Measurements from ENCODE around the gene FOXO6.

The FOXO6 gene

DNA sequence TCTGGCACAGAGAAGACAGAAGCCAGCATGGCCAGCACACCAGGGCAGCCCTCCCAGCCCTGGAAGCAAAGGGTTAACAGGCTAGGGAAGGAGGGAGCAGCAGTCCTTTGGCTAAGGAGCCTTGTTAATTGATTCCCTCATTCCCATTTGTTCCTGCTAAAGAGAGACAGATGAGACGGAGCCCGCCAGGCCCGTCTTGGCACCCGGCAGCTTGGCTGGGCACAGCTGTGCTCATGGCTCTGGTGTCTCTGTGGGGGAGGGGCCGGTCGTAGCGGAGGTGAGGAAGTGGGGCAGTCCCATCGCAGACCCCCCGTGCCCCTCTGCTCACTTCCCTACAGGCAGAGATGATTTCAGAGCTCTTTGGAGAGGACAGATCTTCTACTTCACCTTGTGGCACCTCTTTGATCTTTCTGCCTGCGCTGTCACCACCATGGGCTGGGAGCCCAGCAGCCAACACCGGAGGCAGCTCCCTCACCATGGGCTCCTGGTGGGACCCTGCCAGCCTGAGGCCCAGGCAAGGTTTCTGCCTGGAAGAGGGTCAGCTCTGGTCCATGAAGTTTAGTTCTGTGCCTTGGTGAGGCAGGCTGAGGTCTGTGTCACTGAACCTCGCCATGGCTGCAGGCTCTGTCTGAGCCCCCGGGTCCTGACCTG is 38.0 kb downstream of the FOXO6 start:
- ATAC-seq: no peak; the same call in 2 of the 3 replicates
- TF ChIP-seq, protein P1, sequence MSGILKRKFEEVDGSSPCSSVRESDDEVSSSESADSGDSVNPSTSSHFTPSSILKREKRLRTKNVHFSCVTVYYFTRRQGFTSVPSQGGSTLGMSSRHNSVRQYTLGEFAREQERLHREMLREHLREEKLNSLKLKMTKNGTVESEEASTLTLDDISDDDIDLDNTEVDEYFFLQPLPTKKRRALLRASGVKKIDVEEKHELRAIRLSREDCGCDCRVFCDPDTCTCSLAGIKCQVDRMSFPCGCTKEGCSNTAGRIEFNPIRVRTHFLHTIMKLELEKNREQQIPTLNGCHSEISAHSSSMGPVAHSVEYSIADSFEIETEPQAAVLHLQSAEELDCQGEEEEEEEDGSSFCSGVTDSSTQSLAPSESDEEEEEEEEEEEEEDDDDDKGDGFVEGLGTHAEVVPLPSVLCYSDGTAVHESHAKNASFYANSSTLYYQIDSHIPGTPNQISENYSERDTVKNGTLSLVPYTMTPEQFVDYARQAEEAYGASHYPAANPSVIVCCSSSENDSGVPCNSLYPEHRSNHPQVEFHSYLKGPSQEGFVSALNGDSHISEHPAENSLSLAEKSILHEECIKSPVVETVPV (CRISPR knock-in tag; IDR thresholded peaks at IDR 0.05): no peak
- TF ChIP-seq, protein P2, sequence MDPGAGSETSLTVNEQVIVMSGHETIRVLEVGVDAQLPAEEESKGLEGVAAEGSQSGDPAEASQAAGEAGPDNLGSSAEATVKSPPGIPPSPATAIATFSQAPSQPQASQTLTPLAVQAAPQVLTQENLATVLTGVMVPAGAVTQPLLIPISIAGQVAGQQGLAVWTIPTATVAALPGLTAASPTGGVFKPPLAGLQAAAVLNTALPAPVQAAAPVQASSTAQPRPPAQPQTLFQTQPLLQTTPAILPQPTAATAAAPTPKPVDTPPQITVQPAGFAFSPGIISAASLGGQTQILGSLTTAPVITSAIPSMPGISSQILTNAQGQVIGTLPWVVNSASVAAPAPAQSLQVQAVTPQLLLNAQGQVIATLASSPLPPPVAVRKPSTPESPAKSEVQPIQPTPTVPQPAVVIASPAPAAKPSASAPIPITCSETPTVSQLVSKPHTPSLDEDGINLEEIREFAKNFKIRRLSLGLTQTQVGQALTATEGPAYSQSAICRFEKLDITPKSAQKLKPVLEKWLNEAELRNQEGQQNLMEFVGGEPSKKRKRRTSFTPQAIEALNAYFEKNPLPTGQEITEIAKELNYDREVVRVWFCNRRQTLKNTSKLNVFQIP (CRISPR knock-in tag; IDR thresholded peaks at IDR 0.05; ENCODE audit: borderline replicate concordance, low read depth): no peak
- no peak for TF ChIP-seq SNAI2 (CRISPR knock-in tag; IDR thresholded peaks at IDR 0.05)
- no peak for TF ChIP-seq ZFP30 (CRISPR knock-in tag; IDR thresholded peaks at IDR 0.05)
- no peak for TF ChIP-seq ZC3H10 (CRISPR knock-in tag; IDR thresholded peaks at IDR 0.05)
- no peak for TF ChIP-seq PPARA (CRISPR knock-in tag; IDR thresholded peaks at IDR 0.05; ENCODE audit: borderline replicate concordance)
- no peak for TF ChIP-seq OSR1 (CRISPR knock-in tag; IDR thresholded peaks at IDR 0.05)
- TF ChIP-seq ZNF8 (CRISPR knock-in tag; IDR thresholded peaks at IDR 0.05): no peak

DNA sequence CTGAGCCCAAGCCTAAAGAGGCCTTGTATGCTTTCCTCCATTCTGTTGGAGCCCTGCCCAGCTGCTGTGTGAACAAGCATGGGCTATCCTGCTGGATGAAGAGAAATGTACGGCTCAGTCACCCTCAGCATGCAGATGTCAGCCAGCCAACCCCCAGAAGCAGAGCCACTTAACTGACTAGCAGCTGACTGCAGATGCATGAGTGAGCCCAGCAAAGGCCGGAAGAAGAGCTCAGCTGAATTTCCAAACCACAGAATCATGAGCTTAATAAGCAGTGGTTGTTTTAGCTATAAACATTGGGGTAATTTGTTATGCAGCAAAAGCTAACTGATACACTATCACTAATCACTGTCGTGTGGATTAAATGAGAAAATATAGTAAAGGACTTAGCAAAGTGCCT is 39.0 kb downstream of the FOXO6 start:
- TF ChIP-seq ZNF8 (CRISPR knock-in tag; IDR thresholded peaks at IDR 0.05) (no peak), CSDC2 (CRISPR knock-in tag; IDR thresholded peaks at IDR 0.05) (no peak), BACH2 (CRISPR knock-in tag; IDR thresholded peaks at IDR 0.05; ENCODE audit: borderline replicate concordance) (no peak), ISL1 (CRISPR knock-in tag; IDR thresholded peaks at IDR 0.05) (no peak), ZFP3 (CRISPR knock-in tag; IDR thresholded peaks at IDR 0.05) (no peak), GLIS3 (CRISPR knock-in tag; IDR thresholded peaks at IDR 0.05) (no peak), TOX (CRISPR knock-in tag; IDR thresholded peaks at IDR 0.05; ENCODE audit: borderline replicate concordance) (no peak)
- TF ChIP-seq, protein P3, sequence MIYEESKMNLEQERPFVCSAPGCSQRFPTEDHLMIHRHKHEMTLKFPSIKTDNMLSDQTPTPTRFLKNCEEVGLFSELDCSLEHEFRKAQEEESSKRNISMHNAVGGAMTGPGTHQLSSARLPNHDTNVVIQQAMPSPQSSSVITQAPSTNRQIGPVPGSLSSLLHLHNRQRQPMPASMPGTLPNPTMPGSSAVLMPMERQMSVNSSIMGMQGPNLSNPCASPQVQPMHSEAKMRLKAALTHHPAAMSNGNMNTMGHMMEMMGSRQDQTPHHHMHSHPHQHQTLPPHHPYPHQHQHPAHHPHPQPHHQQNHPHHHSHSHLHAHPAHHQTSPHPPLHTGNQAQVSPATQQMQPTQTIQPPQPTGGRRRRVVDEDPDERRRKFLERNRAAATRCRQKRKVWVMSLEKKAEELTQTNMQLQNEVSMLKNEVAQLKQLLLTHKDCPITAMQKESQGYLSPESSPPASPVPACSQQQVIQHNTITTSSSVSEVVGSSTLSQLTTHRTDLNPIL (CRISPR knock-in tag; IDR thresholded peaks at IDR 0.05; ENCODE audit: low read depth): no peak
- TF ChIP-seq, protein P1 (CRISPR knock-in tag; IDR thresholded peaks at IDR 0.05): no peak
- TF ChIP-seq, protein P2 (CRISPR knock-in tag; IDR thresholded peaks at IDR 0.05; ENCODE audit: borderline replicate concordance, low read depth): no peak
- ATAC-seq: no peak

DNA sequence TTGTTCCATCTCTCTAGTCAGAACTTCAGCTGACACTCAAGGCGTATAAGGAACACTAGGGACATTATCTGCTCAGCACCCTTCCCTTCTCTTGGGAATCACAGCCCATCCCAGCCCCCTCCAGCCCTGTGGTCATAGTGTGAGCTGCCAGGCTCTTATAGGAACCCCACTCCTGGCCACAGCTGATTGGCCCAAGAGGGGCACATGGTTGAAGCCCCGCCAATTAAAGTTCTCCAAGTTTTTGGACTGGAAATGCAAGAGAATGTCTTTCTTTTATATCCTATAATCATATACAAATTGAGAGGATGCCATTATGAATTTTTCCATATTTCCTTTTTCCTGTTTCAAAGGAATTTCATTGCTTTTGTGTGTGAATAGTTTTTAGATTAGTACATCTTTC is 40.7 kb downstream of the FOXO6 start:
- no peak for ATAC-seq
- TF ChIP-seq ZNF565 (CRISPR knock-in tag; conservative IDR thresholded peaks at IDR 0.05; ENCODE audit: low read depth) (no peak), PPARA (CRISPR knock-in tag; IDR thresholded peaks at IDR 0.05; ENCODE audit: borderline replicate concordance) (no peak), OSR1 (CRISPR knock-in tag; IDR thresholded peaks at IDR 0.05) (no peak), ZFP30 (CRISPR knock-in tag; IDR thresholded peaks at IDR 0.05) (no peak), ZC3H10 (CRISPR knock-in tag; IDR thresholded peaks at IDR 0.05) (no peak), ARNTL (CRISPR knock-in tag; IDR thresholded peaks at IDR 0.05; ENCODE audit: borderline replicate concordance, low read depth) (no peak), ZFP3 (CRISPR knock-in tag; IDR thresholded peaks at IDR 0.05) (no peak), ZNF70 (CRISPR knock-in tag; IDR thresholded peaks at IDR 0.05) (no peak), TCF4 (CRISPR knock-in tag; IDR thresholded peaks at IDR 0.05; ENCODE audit: borderline replicate concordance) (no peak), TOX (CRISPR knock-in tag; IDR thresholded peaks at IDR 0.05; ENCODE audit: borderline replicate concordance) (no peak), CSDC2 (CRISPR knock-in tag; IDR thresholded peaks at IDR 0.05) (no peak)
- TF ChIP-seq, protein P2 (CRISPR knock-in tag; IDR thresholded peaks at IDR 0.05; ENCODE audit: borderline replicate concordance, low read depth): no peak
- TF ChIP-seq, protein P4, sequence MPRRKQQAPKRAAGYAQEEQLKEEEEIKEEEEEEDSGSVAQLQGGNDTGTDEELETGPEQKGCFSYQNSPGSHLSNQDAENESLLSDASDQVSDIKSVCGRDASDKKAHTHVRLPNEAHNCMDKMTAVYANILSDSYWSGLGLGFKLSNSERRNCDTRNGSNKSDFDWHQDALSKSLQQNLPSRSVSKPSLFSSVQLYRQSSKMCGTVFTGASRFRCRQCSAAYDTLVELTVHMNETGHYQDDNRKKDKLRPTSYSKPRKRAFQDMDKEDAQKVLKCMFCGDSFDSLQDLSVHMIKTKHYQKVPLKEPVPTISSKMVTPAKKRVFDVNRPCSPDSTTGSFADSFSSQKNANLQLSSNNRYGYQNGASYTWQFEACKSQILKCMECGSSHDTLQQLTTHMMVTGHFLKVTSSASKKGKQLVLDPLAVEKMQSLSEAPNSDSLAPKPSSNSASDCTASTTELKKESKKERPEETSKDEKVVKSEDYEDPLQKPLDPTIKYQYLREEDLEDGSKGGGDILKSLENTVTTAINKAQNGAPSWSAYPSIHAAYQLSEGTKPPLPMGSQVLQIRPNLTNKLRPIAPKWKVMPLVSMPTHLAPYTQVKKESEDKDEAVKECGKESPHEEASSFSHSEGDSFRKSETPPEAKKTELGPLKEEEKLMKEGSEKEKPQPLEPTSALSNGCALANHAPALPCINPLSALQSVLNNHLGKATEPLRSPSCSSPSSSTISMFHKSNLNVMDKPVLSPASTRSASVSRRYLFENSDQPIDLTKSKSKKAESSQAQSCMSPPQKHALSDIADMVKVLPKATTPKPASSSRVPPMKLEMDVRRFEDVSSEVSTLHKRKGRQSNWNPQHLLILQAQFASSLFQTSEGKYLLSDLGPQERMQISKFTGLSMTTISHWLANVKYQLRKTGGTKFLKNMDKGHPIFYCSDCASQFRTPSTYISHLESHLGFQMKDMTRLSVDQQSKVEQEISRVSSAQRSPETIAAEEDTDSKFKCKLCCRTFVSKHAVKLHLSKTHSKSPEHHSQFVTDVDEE (CRISPR knock-in tag; IDR thresholded peaks at IDR 0.05): no peak
- TF ChIP-seq, protein P1 (CRISPR knock-in tag; IDR thresholded peaks at IDR 0.05): no peak
